ENCODE measurements around the gene NT5C1A. TPM values are rescaled to one million over a fixed set of nuclear protein-coding genes. Genes with fewer than 3 reads are reported as not detected.

The NT5C1A gene
- total RNA-seq (2014; rRNA removed; shearing (Covaris generic)), result not detected in 2 replicates

- DNase-seq (ENCODE audit: low spot score), result no peak
Measured at GRCh38 chr1:39671793-39672550, at the start of gene NT5C1A. NT5C1A (minus strand) TSS chr1:39672107; CDS start chr1:39672038, 69 bp downstream.

DNA sequence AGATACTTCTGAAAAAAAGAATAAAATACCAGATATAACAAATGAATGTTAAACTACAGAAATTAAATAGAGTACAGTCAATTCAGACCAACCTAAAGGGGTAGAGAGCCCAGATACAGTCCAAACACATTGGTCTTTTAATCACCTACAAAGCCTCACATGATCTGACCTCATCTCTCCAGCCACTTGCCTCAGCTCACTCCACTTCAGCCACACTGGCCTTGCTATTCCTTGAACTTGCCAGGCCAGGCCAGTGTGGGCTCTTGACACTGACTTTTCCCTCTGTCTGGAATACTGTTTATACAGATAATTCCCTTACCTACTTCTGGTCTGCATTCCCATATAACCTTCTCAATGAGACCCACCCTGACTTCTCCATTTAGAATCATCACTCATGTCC lies 49.8 kb upstream of the NT5C1A start:
- DNase-seq (ENCODE audit: low spot score), result no peak

- DNase-seq (ENCODE audit: low spot score), result peak; percentile 71
Measured at GRCh38 chr1:39720094-39720999, 48.4 kb upstream of the NT5C1A start.

DNA sequence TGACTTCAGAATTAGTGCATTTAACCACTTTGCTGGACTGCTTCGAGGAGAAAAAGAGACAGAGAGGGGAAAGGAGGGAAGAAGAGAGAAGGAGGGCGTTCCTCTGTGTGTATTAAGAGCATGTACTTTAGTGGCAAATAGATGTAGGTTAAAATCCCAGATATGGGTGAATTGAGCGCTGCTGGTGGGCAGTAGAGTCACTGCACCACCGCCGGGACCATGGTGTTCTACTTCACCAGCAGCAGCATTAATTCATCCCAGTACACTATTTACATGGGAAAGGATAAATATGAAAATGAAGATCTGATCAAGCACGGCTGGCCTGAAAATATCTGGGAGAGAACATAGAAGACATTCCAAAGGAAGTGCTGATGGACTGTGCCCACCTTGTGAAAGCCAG lies 45.9 kb upstream of the NT5C1A start:
- no peak for DNase-seq (ENCODE audit: low spot score)

GRCh38 chr1:39713557-39713956 lies 41.6 kb upstream of the NT5C1A start:
- DNase-seq (ENCODE audit: low spot score), result no peak

- no peak for DNase-seq (ENCODE audit: low spot score)
Measured at GRCh38 chr1:39711966-39712340, 40.0 kb upstream of the NT5C1A start.

DNA sequence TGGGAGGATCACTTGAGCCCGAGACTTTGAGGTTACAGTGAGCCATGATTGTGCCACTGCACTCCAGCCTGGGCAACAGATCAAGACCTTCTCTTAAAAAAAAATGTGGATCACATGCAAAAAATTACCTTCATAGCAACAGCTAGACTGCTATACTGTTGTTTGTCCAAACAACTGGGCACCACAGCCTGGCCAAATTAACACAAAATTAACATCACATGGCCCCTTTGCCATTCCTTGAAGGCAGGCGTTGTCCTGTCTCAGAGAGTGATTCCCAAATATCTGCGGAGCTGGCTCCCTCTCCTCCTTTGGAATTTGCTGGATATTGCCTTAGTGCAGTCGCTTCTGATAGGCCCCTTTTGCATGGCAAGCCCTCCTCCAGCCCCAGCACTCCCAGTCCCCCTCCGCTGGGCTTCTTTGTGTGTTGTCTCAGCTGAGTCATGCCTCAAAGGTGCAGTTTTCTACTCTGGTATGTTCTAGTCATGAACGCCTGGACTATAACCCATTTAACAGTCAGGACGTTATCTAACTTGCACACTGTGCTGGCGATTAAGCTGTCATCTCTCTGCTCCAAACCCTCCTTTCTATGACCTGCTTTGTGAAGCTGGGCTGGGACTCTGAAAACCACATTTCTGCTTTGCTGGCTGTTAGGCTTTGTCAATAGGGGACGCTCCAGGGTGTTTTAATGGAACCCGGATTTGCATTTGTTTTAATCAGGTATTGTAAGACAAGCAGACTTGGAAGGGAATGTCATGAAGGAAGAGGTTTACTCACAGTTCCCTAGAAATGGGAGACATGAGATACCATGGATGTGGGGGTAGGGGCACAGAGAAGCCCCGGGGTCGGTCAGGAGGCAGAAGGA lies 39.4 kb upstream of the NT5C1A start:
- no peak for DNase-seq (ENCODE audit: low spot score)

GRCh38 chr1:39707506-39707905 lies 35.6 kb upstream of the NT5C1A start:
- DNase-seq (ENCODE audit: low spot score), result no peak

- no peak for DNase-seq (ENCODE audit: low spot score)
Measured at GRCh38 chr1:39704757-39705156, 32.9 kb upstream of the NT5C1A start.

DNA sequence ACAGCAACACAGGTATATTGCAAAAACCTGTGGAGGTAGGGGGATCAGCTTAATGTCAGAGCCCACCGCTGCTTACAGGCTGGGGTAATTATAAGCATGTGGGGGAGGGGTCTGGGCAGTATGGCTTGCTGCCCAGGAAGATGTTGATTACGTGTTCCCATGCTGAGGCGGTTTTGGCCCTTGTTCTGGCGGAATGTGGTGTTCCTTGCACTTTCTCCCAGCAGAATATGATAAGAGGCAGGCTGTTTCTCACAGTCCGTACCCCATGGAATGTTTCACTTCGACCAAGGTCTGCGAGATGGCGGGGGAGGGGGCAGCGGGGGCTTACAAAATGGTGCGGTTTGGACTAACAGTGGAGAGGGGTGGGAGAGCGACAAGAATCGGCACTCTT lies 29.1 kb upstream of the NT5C1A start:
- DNase-seq (ENCODE audit: low spot score), result no peak

DNA sequence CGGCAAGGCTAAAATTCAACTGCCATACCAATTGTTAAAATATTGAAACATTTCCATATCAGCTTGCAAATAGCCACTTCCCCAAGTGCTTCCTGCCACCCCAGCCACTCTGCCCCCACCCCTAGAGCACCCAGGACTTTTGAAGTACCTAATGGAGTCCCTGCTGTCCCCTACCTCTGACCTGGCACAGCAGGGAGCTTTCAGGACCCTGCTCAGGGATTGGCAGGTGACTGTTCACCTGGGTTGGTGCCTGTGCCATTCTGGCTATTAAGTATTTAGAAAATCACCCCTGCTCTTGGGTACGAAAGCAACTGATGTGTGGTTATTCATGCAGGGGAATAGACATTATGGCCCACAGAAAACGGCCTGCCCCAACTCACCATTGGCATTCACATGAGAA lies 28.4 kb upstream of the NT5C1A start:
- no peak for DNase-seq (ENCODE audit: low spot score)

DNA sequence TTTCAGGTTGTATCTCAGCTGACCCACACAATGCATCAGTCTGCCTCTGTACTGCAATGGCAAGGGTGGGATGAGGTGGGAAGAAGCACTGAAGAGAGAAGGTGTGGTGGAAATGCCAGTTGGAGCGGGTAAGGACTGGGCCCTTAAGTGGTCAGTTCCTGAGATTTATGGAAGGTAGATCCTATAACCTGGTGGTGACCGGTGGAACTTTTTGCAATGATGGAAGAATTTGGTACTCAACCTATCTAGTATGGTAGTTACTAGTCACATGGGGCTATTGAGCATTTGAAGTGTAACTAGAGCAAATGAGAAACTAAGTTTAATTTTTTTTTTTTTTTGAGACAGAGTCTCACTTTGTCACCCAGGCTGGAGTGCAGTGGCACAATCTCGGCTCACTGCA lies 27.5 kb upstream of the NT5C1A start:
- no peak for DNase-seq (ENCODE audit: low spot score)

- no peak for DNase-seq (ENCODE audit: low spot score)
Measured at GRCh38 chr1:39698568-39698967, 26.7 kb upstream of the NT5C1A start.

GRCh38 chr1:39696448-39696847 lies 24.5 kb upstream of the NT5C1A start:
- no peak for DNase-seq (ENCODE audit: low spot score)

DNA sequence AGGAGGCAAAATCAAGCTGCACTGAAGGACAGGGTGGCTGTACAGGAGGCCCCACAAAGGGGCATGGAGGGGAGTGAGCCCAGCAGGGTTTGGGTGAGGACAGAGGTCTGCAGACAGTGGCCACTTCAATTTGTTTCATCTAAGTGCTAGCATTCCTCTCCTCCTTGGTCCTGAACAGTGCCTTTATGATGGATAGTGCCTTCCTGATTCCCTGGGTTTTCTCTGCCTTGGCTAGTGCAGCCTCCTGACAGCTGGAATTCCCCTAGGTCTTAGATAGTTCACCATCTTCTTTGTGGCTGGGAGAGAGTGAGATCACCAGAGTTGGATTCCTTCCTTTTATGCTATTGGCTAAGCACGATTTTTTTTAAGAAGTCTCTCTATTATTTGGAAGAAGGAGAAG lies 23.1 kb upstream of the NT5C1A start:
- DNase-seq (ENCODE audit: low spot score), result no peak

- DNase-seq (ENCODE audit: low spot score), result no peak
Measured at GRCh38 chr1:39694026-39694425, 22.1 kb upstream of the NT5C1A start.

- no peak for DNase-seq (ENCODE audit: low spot score)
Measured at GRCh38 chr1:39692152-39693074, 20.5 kb upstream of the NT5C1A start.

GRCh38 chr1:39691383-39692151 lies 19.7 kb upstream of the NT5C1A start, which contains the start of gene HPCAL4:
HPCAL4 (minus strand) TSS chr1:39691433; CDS start chr1:39684603, 6,830 bp downstream.
- DNase-seq (ENCODE audit: low spot score), result peak; percentile 84

DNA sequence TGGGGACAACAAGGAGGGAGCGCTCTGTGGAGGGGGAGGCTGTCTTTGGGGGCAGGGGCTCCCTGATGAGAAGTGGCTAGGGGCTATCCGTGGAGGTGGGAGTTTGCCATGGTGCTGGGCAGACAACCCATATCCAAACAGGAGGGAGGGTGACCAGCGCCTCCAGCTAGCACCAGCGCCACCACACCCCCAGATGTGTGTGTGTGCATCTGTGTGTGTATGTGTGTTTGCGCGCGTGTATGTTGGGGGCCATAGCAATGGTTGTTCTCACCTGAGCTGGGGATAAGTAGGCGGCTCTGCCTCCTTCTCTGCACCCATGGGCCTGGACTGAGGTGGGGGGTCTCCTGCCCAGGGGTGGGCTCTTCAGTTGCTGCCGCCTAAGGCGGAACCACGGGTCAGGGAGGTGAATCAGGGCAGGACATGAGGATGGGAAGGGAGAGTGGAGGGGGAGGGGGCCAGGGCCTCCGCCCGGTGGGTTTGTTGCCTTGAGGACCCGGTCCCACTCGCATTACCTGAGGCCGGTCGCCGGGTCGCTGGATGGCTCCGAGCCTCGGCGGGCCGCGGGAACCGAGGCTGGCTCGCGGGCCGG lies 19.0 kb upstream of the NT5C1A start:
- DNase-seq (ENCODE audit: low spot score), result no peak
